ENCODE results near the gene SLC18A3.

SLC18A3 gene

DNA sequence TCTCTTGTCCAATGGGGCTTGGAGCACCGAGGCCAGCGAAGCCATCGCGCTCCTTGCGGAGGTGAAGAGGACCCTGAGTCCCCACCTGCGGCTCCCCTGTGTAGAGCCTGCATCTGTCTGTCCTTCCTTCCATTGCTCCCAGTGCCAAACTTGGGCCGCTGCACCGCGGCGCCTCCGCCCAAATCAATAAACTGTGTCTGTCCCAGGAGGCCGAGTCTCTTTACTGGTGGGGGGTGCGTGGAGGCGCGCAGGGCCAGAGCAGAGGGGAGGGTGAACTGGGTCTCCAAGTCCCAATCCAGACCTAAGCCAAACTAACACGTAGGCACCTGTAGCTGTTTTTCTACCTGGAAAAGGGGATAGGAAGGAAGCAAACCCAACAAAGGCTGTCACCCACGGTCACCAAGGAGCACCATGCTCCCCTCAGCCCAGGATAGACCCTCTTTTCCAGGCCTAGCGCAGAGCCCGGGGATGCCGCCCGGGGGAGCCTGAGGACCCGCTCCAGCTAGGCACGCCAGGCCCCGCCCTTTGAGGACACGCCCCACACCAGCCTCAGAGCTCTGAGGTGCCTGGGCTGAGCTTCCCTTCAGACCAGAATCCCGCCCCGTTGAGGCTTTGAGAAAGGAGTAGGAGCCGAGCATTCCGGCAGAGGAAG is 2.5 kb downstream of the SLC18A3 start:
- DNase-seq: no peak

DNA sequence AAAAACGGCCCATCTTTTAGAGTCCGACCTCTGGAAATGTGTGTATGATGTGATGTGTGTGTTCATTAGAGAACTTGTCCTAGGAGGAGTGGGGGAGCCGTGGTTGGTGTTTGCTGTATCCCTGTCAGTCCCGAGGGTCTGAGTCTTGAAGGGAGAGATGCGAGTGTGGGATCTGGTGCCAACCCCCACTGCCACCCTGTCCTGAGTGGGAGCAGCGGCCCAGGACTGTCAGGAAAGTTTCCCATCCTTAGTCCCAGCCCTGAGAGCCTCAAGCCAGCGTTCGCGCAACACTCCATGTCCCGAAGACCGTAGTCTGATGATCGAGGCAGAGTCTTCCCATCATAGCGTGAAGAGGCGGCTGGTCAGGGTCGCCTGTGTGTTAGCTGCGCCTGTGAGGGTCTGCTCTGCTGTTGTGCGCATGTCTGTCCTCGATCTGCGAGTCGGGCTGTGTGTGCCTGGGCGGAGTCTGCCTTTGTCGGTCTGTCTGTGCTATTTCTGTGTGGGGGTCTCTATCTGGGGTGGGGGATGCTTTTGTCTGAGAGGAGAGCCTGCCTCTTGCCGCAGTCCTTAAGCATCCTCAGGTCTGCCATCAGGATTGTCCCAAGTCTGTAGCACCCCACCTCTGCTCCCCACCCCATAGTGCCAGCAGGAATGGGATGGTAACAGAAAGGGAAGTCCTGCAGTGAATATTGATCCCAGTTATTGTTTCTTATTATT is 3.2 kb downstream of the SLC18A3 start:
- no peak for DNase-seq

DNA sequence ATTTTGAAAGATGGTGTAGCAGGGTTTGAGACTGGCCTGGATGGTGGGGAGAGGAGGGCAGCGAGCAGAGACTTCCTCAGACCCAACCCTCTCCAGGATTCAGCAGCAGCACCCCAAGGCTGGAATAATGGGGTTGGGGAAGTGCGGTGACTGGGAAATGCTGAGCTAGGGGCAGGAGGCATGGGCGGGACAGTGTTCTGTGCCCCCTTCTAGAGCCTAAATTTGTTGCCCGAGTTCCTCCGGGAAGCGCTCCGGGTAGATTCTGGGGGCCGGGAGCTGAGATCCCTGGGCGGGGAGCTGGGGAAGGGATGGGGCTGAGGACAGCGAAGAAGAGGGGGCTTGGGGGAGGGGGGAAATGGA is 3.8 kb downstream of the SLC18A3 start, which contains the start of gene CHAT:
Gene CHAT, plus strand, starts transcription at position 156 of the 360 bp plus-strand sequence. Its CDS starts 153 bp downstream, at position 309.
- DNase-seq: no peak

DNA sequence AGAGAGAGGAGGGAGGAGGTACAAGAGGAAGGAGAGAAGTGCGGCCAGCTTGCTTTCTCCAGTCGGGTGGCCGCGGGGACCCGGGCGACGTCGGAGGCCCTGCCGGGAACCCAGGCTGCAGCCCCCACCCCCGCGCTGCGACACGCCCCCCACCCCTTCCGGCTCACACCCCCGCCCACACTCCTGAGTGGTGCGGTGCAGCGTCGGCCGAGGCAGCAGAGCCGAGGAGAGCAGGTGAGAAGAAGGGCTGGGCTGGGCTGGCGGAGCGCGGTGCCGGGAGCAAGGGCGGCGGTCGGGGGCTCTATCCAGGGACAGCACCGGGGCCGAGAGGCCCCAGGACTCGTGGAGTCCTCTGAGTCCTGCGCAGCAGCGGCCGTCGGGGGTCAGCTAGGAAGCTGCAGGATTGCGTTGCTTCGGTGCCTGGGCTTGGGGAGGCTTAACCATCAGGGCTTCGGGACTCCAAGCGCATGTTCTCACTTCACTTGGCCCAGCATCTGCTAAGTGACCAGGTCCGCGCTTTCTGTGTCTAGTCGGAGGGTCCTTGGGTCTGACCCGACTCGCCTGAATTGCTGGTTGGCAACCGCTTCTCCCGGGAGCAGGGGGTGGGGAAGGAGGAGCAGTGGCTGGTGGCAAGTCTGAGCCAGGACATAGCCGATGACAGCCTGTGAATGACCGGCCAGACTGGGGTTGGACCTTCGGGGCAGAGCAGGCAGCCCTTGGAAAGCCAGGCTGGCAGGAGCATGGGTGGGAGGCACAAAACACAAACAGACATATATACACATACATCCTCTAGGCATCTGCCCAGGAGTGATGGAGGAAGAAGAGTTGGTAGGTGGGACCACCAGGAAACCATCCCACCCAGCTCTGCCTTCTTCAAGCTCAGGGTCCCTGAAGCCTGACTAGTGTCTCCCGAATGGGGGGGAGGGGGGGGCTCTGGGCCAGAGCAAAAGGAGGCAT is 4.4 kb downstream of the SLC18A3 start:
- DNase-seq: no peak

DNA sequence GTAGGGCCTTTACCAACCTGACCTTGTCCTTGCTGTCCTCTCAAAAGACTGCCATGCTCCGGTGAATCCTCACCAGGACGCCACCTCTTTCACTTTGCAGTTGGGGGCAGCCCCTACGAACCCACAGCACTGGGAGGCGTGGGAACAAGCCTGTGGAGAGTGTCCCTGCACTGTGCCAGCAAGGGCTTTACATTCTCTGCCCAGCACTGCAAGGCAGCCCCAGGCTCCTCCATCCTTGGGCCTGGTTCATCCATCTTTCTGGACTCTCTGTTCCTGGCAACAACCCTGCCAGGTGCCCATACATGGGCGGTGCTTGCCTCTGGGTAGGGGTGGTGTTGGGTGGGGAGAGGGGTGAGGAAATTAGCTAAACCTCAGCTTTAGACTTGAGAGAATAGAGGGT is 5.1 kb downstream of the SLC18A3 start:
- no peak for DNase-seq

DNA sequence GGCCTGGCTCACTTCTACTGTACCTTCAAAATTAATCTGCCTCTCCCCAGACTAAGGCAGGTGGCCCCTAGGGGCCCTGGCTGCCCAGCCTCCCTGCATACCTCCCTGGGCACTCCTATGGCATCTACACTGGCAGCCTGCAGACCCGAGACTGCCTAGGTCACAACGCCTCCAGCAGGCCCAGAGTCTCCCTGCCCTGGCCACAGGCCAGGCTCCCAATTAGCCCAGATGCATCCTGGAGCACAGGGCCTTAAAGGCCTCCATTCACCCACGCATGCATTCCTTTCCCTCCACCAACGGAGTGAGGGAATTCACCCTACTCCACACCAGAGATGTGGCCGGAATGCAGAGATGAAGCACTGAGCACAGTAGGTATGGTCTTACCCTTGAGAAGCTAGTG is 5.6 kb downstream of the SLC18A3 start:
- DNase-seq: no peak

DNA sequence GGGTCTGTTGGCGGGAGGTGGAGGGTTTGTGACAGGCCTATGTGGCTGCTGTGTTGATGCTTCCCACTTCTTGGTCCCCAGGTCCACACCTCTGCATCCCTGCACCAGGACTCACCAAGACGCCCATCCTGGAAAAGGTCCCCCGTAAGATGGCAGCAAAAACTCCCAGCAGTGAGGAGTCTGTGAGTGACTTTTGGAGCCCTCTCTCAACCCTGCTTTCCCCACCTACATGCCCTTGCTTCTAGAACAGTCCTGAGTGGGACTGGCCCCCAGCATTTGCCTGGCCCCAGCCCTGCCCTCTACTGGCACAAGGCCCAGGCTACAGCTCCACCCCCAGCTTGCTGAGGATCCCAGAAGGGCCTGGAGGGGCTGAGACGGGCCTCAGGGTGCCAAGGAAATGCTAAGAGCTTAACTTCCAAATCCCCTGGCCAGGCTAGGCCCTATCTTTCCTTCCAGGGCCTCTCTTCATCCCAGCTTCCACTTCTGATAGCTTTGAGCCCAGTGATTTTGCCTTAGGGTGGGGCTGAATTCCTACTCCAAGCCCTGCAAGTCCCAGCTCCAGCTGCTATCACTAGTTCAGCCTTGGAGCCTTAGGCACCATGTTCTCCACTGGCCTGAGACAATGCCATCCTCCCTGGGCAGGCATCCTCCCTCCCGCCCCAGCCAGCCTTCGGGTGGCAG is 6.5 kb downstream of the SLC18A3 start:
- DNase-seq: no peak

DNA sequence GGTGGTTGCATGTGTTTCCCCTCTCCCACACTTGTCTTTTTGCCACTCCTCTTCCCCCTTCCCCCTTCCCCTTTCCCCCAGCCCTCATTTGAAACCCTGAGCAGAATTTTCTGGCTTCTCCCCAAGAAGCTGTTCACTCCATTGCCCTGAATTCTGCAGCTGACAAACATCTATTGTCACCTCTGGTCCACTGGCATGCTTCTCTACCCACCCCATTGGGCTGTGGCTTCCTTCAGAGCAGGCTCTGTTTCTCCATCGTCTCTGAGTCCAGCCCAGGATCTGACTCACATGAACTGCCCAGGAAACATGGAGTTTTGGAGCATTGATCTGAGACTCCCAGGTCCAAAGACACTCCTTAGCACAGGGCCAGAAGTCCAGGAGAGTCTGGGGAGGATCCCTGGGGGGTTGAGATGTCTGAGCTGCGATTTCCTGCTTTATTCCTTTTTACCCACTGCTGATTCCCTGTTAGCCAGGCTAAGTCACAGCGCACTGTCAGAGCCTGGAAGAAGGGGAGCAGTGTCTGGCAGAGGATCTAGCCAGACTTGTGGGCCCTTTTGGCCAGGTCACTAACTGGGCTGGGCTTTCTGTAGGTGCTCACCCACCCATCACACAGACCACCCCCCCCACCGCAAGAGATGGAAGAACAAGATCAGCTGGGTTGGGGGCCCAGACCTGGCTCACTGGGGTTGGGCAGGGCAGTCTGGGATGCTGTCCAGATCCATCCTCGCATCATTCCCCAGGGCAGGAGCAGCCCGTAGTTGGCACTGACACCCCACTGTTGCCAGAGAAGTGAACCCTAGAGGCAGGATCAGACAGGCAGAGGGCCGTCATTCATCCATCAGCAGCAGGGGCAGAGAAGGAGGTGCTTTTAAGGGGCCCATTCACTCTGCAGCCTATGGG is 7.3 kb downstream of the SLC18A3 start:
- no peak for DNase-seq

DNA sequence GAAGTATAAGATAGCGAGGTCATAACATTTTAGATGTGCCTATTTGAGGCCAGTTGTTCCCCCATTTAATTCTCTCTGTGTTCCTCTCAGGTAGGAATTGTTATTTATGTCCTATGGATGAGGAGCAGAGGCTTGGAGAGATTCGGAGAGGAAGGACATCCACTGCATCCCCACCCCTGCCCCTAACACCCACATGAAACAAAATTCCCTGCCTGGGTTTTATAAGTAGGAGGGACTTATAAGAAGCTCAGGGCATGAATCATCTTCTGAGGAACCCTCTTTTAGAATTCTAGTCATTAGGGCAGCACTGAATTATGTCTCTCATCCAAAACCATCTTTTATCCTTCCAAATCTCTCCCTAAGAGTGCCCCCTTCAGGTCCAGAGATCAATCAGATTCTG is 8.7 kb downstream of the SLC18A3 start:
- no peak for DNase-seq

DNA sequence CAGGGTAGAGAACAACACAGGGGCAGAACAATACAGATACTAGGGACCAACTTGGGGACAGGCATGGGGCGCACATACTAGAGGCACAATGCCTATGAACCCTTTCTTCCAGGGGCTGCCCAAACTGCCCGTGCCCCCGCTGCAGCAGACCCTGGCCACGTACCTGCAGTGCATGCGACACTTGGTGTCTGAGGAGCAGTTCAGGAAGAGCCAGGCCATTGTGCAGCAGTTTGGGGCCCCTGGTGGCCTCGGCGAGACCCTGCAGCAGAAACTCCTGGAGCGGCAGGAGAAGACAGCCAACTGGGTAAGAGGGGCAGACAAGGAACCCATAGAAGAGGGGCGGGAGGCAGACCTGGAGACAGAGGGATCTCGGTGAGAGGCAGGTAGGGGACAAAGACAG is 9.5 kb downstream of the SLC18A3 start:
- no peak for DNase-seq

DNA sequence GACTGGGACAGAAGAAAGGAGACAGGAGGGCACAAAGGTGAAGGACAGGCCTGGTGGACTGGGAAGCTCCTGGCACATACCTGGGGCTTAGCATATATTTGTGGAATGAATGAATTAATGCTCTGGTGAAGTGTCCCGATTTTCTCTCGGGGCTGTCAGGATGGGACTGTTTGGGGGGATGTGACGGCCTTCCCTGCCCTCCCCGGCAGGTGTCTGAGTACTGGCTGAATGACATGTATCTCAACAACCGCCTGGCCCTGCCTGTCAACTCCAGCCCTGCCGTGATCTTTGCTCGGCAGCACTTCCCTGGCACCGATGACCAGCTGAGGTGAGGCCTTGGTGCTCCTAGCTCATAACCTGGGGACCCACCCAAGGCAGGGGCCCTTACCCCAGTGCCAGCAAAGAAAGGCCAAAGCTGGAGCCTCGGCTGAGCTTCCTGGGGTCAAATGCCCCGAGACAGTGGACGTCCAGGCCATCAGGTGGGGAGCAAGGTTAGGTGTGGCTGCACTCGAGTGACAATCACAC is 10.2 kb downstream of the SLC18A3 start:
- DNase-seq: no peak

DNA sequence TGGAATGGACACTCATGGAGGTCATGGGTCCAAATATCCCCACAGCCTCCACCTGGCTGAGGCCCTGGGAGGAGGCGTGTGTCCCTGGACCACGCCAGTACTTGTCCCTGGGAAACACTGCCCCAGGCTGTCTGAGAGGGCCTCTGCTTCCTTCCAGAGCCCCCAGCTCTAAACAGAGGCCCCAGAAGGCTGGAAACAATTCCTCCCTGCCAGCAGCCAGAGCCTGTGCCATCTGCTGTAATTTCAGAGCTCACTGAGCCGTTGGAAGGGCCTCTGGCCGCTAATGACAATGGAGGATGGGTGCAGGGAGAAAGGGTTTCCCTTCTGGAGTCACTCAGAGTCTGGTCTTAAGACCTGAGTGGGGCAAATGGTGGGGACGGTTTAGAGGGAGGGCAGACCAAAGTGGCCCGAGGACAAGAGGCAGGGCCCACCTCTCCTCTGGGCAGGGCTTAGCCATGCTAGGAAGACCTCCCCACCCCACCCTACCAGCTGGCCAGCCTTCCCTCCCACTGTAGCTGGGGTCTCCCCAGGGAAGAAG is 10.8 kb downstream of the SLC18A3 start:
- DNase-seq: no peak

DNA sequence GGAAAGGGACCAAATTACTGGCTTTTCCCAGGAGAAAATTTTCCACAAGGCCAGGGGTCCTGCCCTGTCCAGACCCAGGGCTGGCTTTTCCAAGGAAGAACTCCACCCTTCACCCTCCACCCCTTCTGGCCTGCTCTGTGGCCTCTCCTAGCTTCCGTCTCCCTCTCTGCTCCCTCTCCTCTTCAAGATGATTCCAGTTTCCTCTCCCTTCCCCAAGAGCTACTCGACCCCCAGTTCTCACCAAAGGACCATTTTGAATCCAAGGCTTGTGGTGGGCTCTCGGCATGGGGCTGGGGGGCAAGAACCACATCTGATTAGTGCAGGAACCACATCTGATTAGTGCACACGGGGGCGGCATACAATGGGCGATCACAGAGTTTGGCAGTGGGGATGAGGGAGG is 11.5 kb downstream of the SLC18A3 start:
- DNase-seq: no peak

DNA sequence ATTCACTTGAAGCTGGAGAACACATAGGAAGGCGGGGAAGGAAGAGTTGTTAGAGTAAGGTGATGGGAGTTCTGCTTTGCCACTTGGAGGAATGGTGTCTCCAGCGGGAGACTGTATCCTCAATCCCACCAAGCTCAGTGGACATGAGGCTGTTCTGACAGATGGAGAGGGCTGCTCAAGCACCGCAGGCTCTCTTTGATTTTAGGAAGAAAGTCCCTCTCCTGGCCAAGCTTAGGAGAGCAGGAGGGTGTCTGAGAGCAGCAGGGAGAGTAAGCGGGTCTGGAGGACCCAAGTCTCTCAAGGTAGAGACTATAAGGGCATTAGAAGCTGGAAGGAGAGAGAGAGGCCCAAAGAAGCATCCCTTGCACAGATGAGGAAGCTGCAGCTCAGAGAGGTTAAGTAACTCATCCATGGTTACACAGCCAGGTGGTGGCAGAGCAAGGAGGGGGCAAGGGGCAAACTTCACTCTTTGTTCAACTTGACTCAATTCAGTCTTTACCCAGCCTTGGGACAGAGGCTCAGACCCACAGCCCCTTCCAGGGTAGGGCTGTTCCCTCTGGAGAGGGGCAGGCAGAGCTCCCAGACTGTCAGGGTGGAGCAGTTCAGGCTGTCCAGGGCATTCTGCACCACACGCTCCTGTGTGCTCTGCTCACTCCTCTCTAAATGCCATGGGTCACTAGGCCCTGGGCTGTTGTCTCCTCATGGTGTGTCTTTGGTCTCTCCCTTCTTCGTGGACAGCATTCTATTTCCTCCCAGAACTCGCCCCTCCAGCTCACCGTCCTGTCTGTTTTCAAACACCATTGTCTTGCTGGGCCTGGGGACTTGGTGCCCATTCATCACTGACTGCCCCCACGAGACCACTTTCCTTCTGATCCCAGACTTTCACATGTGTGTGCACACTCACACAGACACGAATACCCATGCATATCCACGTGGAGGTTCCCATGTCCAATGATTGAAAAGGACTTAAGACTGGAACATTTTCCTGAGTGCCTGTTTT is 12.6 kb downstream of the SLC18A3 start:
- DNase-seq: no peak

DNA sequence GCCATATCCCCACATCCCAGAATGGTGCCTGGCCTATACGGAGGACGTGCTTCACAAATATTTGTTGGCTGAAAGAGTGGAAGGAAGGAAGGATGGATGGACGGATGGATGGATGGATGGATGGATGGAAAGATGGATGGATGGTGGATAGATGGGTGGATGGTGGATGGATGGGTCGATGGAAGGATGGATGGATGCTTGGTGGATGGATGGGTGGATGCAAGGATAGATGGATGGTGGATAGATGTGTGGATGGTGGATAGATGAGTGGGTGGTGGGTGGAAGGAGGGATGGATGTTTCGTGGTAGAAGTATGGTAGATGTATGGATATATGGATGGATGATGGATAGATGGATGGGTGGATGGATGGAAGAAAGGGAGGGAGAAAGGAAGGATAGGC is 14.5 kb downstream of the SLC18A3 start:
- DNase-seq: no peak

DNA sequence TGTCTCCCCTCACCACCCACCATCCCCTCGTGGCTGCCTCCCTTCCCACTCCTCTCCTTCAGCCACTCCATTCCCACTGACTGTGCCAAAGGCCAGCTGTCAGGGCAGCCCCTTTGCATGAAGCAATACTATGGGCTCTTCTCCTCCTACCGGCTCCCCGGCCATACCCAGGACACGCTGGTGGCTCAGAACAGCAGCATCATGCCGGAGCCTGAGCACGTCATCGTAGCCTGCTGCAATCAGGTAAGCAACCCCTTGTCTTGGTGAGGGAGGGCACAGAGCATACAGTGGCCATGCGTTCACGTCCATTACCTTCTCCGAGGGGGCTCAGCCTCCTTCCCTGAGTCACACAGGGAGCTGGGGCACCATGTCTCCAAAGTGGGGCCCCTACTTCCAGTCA is 15.3 kb downstream of the SLC18A3 start:
- no peak for DNase-seq

DNA sequence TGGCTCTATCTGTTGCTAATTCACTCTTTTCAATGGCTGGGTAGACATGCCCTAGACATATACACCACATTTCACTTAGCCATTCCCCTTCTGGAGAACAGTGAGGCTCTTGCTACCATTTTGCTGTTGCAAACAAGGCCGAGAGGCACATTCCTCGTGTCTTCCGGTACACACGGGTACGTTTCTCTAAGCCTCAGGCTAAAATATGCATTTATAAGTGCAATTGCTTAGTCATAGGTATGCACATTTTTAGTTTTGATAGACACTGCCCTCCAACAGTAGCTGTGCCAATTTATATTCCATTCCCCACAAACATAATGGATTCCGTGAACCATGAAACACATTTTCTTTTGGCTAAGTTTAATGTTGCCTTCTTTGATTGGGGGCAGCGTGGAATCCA is 16.9 kb downstream of the SLC18A3 start:
- DNase-seq: no peak

DNA sequence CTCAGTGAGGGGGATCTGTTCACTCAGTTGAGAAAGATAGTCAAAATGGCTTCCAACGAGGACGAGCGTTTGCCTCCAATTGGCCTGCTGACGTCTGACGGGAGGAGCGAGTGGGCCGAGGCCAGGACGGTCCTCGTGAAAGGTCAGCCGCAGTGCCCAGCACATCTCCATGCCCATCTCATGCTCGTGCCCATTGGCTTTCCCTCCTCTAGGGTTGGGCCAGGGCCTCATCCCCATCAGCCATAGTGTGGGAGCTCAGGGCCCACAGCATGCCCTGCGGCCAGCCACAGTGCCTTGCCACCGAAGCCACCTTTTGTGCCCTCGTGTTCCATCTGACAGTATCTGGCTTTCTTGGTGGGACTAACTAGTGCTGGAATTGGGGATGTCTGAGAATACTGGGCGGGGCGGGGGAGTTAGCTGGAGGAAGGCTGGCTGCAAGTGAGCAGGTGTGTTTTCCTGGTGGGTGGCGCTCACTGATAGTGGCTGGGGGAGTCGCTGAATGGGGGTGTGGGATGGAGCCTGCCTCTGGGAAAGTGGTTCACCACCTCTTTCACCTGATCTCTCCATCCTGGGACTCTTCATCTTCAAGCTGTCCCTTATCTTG is 17.6 kb downstream of the SLC18A3 start:
- no peak for DNase-seq

DNA sequence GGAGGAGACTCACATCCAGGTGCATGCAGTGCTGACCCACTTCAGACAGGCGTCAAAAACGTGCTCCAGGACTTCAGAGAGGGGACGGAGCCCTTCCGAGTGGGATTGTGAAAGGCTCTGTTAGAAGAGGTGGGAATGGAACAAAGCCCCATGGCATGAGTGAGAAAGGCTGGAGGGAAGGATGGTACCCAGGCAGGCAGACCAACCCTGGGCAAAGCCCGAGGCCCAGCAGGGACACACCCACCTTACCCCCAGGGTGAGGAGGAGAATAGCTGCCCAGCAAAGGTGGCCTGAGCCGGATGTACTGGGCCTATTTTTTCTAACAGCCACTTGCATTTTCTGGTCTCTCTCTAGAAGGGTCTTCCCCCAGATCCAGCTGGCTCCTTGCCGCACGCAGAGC is 18.5 kb downstream of the SLC18A3 start:
- no peak for DNase-seq

All from central memory CD4-positive, alpha-beta T cell (primary cell).